Hepatocyte (in vitro differentiated cells): Measurements from ENCODE around the gene GPATCH11. TPM values are rescaled to one million over a fixed set of nuclear protein-coding genes. Genes with fewer than 3 reads are reported as not detected.
A peak's percentile ranks its signal among the peaks of the same experiment; 100 is the strongest.

ENCODE experiments used
- DNase-seq: peaks from one replicate; pipeline ENCODE4 v3.0.0-alpha.2; 2016; ENCODE audit warnings: low spot score
- H2AFZ ChIP-seq: fragments of 200-600 bp; sonication (generic); 2 replicates; pipeline ENCODE4 v1.6.0; 2016; ENCODE audit warnings: antibody characterized with exemption, mild to moderate bottlenecking
- H3K27ac ChIP-seq: fragments of 200-600 bp; sonication (generic); 2 replicates; pipeline ENCODE4 v1.5.1; 2016; ENCODE audit warnings: mild to moderate bottlenecking
- H3K27me3 ChIP-seq: fragments of 200-600 bp; sonication (generic); 2 replicates; pipeline ENCODE4 v1.6.1; 2016
- H3K36me3 ChIP-seq: fragments of 200-600 bp; sonication (generic); replicated peaks from 2 replicates; pipeline ENCODE4 v1.5.1; 2016; ENCODE audit warnings: low read depth; ENCODE audit not compliant: insufficient read depth
- H3K4me1 ChIP-seq: fragments of 200-600 bp; sonication (generic); 2 replicates; pipeline ENCODE4 v1.5.1; 2016; ENCODE audit warnings: mild to moderate bottlenecking, moderate library complexity; ENCODE audit not compliant: insufficient read depth
- H3K4me2 ChIP-seq: fragments of 200-600 bp; sonication (generic); 2 replicates; pipeline ENCODE4 v1.6.0; 2016
- H3K4me3 ChIP-seq: fragments of 200-600 bp; sonication (generic); 2 replicates; pipeline ENCODE4 v1.5.1; 2016; ENCODE audit warnings: mild to moderate bottlenecking
- H3K79me2 ChIP-seq: fragments of 200-600 bp; sonication (generic); 2 replicates; pipeline ENCODE4 v1.6.0; 2017; ENCODE audit warnings: mild to moderate bottlenecking
- H3K9me2 ChIP-seq: fragments of 200-600 bp; sonication (generic); replicated peaks from 2 replicates; pipeline ENCODE4 v1.6.0; 2017; ENCODE audit warnings: mild to moderate bottlenecking; ENCODE audit not compliant: insufficient read depth
- H3K9me3 ChIP-seq: fragments of 200-600 bp; sonication (generic); 2 replicates; pipeline ENCODE4 v1.5.1; 2016; ENCODE audit warnings: low read depth, mild to moderate bottlenecking
- H4K20me1 ChIP-seq: fragments of 200-600 bp; sonication (generic); 2 replicates; pipeline ENCODE4 v1.6.0; 2016; ENCODE audit warnings: mild to moderate bottlenecking; ENCODE audit not compliant: insufficient read depth, poor library complexity, severe bottlenecking
- CTCF ChIP-seq: fragments of 200-600 bp; sonication (generic); IDR thresholded peaks from 2 replicates; pipeline ENCODE4 v1.5.1; 2016; ENCODE audit warnings: antibody characterized with exemption, mild to moderate bottlenecking; ENCODE audit not compliant: poor library complexity
- EZH2 ChIP-seq: fragments of 200-600 bp; sonication (generic); IDR thresholded peaks from 2 replicates; pipeline ENCODE4 v1.6.1; 2016; ENCODE audit warnings: antibody characterized with exemption, mild to moderate bottlenecking, borderline replicate concordance
- EZH2phosphoT487 ChIP-seq: fragments of 200-600 bp; sonication (generic); IDR thresholded peaks from one replicate; pipeline ENCODE4 v1.6.1; 2018; ENCODE audit warnings: antibody characterized with exemption, mild to moderate bottlenecking, low read depth, moderate library complexity; ENCODE audit not compliant: unreplicated experiment, severe bottlenecking
- WGBS: methylation state at CpG from one replicate; pipeline ENCODE4 v1.1.6; 2016; ENCODE audit warnings: low lambda C conversion rate; ENCODE audit errors: missing lambda C conversion rate; 5-methylcytosine and 5-hydroxymethylcytosine counted together
- polyA plus RNA-seq: library from polyadenylated mRNA; unstranded; fragments of >200 nt; fragmentation: Nextera tagmentation; extraction: Ambion mirVana; gene quantifications from 2 replicates; pipeline ENCODE4 v1.2.1, GENCODE V29; 2016
- total RNA-seq: library from RNA; depleted of rRNA; stranded (reverse); fragments of >200 nt; gene quantifications from 2 replicates; pipeline ENCODE4 v1.2.3, GENCODE V29; 2014

Gene GPATCH11
- total and polyA plus RNA-seq, 2 experiments from 2014 or later = 3.1 to 4.3 TPM

- peak overlapping the region; percentile 86 for H3K4me2 ChIP-seq
- no peak overlapping the region for H3K4me3 ChIP-seq
- H2AFZ ChIP-seq = no peak overlapping the region
- H3K79me2 ChIP-seq = peaks cover 17% of the 10 kb centered on the region
- H3K4me1 ChIP-seq = peaks cover 12% of the 10 kb centered on the region
- H3K9me3 ChIP-seq = no peaks in the 10 kb centered on the region
- no peak for DNase-seq
- no peaks in the 10 kb centered on the region for H3K9me2 ChIP-seq
- no peaks in the 10 kb centered on the region for H3K36me3 ChIP-seq
- H3K27me3 ChIP-seq = no peaks in the 10 kb centered on the region
- no peaks in the 10 kb centered on the region for H4K20me1 ChIP-seq
- TF ChIP-seq EZH2 (no peak), CTCF (no peak), EZH2phosphoT487 (no peak)
- 75% methylated on average over 1 of the region's 1 CpG for WGBS
- no peak overlapping the region for H3K27ac ChIP-seq
Observed at GRCh38 chr2:37085731-37086147, 1.4 kb downstream of the GPATCH11 start.

GRCh38 chr2:37090019-37090477, 5.7 kb downstream of the GPATCH11 start:
- DNase-seq = no peak
- H3K79me2 ChIP-seq = no peaks in the 10 kb centered on the region
- no peak for TF ChIP-seq EZH2phosphoT487
- TF ChIP-seq CTCF = no peak
- no peak for TF ChIP-seq EZH2
- H3K27ac ChIP-seq = no peak overlapping the region
- H3K9me3 ChIP-seq = no peaks in the 10 kb centered on the region
- H2AFZ ChIP-seq = no peak overlapping the region
- no peaks in the 10 kb centered on the region for H4K20me1 ChIP-seq
- no peak overlapping the region for H3K4me2 ChIP-seq
- no peak overlapping the region for H3K4me3 ChIP-seq
- no peaks in the 10 kb centered on the region for H3K27me3 ChIP-seq
- WGBS = 93% methylated on average over 4 of the region's 4 CpGs
- peaks cover 4% of the 10 kb centered on the region for H3K4me1 ChIP-seq
- H3K36me3 ChIP-seq = no peaks in the 10 kb centered on the region
- H3K9me2 ChIP-seq = no peaks in the 10 kb centered on the region

- Histone ChIP-seq H3K9me3 (no peaks in the 10 kb centered on the region), H3K9me2 (no peaks in the 10 kb centered on the region), H3K27ac (no peak overlapping the region), H3K27me3 (no peaks in the 10 kb centered on the region), H3K36me3 (no peaks in the 10 kb centered on the region), H3K4me2 (no peak overlapping the region), H3K4me1 (no peaks in the 10 kb centered on the region), H4K20me1 (no peaks in the 10 kb centered on the region), H3K79me2 (no peaks in the 10 kb centered on the region), H2AFZ (no peak overlapping the region), H3K4me3 (no peak overlapping the region)
- TF ChIP-seq EZH2 (no peak), CTCF (no peak), EZH2phosphoT487 (no peak)
- no peak for DNase-seq
- WGBS = 95% methylated on average over 5 of the region's 5 CpGs
Observed at GRCh38 chr2:37091873-37092272, 7.6 kb downstream of the GPATCH11 start.

- WGBS = 96% methylated on average over 1 of the region's 1 CpG
- H3K36me3 ChIP-seq = no peaks in the 10 kb centered on the region
- H3K4me2 ChIP-seq = no peak overlapping the region
- no peaks in the 10 kb centered on the region for H4K20me1 ChIP-seq
- no peak overlapping the region for H2AFZ ChIP-seq
- H3K9me2 ChIP-seq = no peaks in the 10 kb centered on the region
- H3K4me3 ChIP-seq = no peak overlapping the region
- H3K9me3 ChIP-seq = no peaks in the 10 kb centered on the region
- H3K4me1 ChIP-seq = no peaks in the 10 kb centered on the region
- no peaks in the 10 kb centered on the region for H3K27me3 ChIP-seq
- H3K79me2 ChIP-seq = no peaks in the 10 kb centered on the region
- TF ChIP-seq EZH2 (no peak), CTCF (no peak)
- no peak overlapping the region for H3K27ac ChIP-seq
- DNase-seq = no peak
Observed at GRCh38 chr2:37096568-37096967, 12.2 kb downstream of the GPATCH11 start.
